Measurements from ENCODE around the gene CHRNA1. TPM values are rescaled to one million over a fixed set of nuclear protein-coding genes. Genes with fewer than 3 reads are reported as not detected.

Gene CHRNA1
- total RNA-seq, 4 donors from 2014 or later, result not detected

GRCh38 chr2:174745142-174745541 is 19.1 kb downstream of the CHRNA1 start:
- TF ChIP-seq EP300 (IDR thresholded peaks at IDR 0.05) (no peak), POLR2A (IDR thresholded peaks at IDR 0.05) (no peak), CTCF (IDR thresholded peaks at IDR 0.05) (no peak)
- no peaks in the 10 kb centered on the region for H3K36me3 ChIP-seq
- WGBS, 2 donors, result 87 to 92% methylated on average over 5 of the region's 5 CpGs
- H3K4me3 ChIP-seq, result no peak overlapping the region
- DNase-seq (ENCODE audit: low spot score in 2 of 2), result no peak
- H3K27me3 ChIP-seq, result no peaks in the 10 kb centered on the region
- no peaks in the 10 kb centered on the region for H3K9me3 ChIP-seq
- peaks cover 0 to 5% (median 0%) of the 10 kb centered on the region in 4 donors for H3K4me1 ChIP-seq
- H3K27ac ChIP-seq, result no peak overlapping the region

GRCh38 chr2:174744111-174744510 is 20.2 kb downstream of the CHRNA1 start:
- no peak for DNase-seq (ENCODE audit: low spot score in 2 of 2)
- WGBS, 2 donors, result 90 to 98% methylated on average over 2 of the region's 2 CpGs
- TF ChIP-seq EP300 (IDR thresholded peaks at IDR 0.05) (no peak), POLR2A (IDR thresholded peaks at IDR 0.05) (no peak), CTCF (IDR thresholded peaks at IDR 0.05) (no peak)
- Histone ChIP-seq H3K27me3 (no peaks in the 10 kb centered on the region), H3K4me3 (no peak overlapping the region), H3K27ac (no peak overlapping the region), H3K4me1 (peaks cover 0 to 4% (median 0%) of the 10 kb centered on the region in 4 donors), H3K36me3 (no peaks in the 10 kb centered on the region), H3K9me3 (no peaks in the 10 kb centered on the region)

GRCh38 chr2:174740721-174741120 is 23.6 kb downstream of the CHRNA1 start:
- no peaks in the 10 kb centered on the region for H3K27me3 ChIP-seq
- no peaks in the 10 kb centered on the region for H3K36me3 ChIP-seq
- no peak overlapping the region for H3K4me3 ChIP-seq
- H3K4me1 ChIP-seq, result no peaks in the 10 kb centered on the region
- WGBS, 2 donors, result 94 to 96% methylated on average over 3 of the region's 3 CpGs
- TF ChIP-seq CTCF (IDR thresholded peaks at IDR 0.05) (no peak), POLR2A (IDR thresholded peaks at IDR 0.05) (no peak), EP300 (IDR thresholded peaks at IDR 0.05) (no peak)
- H3K9me3 ChIP-seq, result no peaks in the 10 kb centered on the region
- no peak overlapping the region for H3K27ac ChIP-seq
- DNase-seq (ENCODE audit: low spot score in 2 of 2), result no peak

GRCh38 chr2:174738841-174739240 is 25.4 kb downstream of the CHRNA1 start:
- Histone ChIP-seq H3K27me3 (no peaks in the 10 kb centered on the region), H3K36me3 (no peaks in the 10 kb centered on the region), H3K27ac (no peak overlapping the region), H3K4me1 (no peaks in the 10 kb centered on the region), H3K9me3 (no peaks in the 10 kb centered on the region), H3K4me3 (no peak overlapping the region)
- TF ChIP-seq EP300 (IDR thresholded peaks at IDR 0.05), result no peak
- no peak for TF ChIP-seq CTCF (IDR thresholded peaks at IDR 0.05)
- no peak for TF ChIP-seq POLR2A (IDR thresholded peaks at IDR 0.05)
- 71 to 72% methylated on average over 4 of the region's 4 CpGs for WGBS, 2 donors
- no peak for DNase-seq (ENCODE audit: low spot score in 2 of 2)

GRCh38 chr2:174731546-174731945 is 32.7 kb downstream of the CHRNA1 start:
- Histone ChIP-seq H3K4me1 (peaks cover 0 to 13% (median 3%) of the 10 kb centered on the region in 4 donors), H3K9me3 (no peaks in the 10 kb centered on the region), H3K27me3 (peaks cover 0 to 35% of the 10 kb centered on the region in 2 donors), H3K36me3 (no peaks in the 10 kb centered on the region), H3K4me3 (no peak overlapping the region), H3K27ac (no peak overlapping the region)
- TF ChIP-seq EP300 (IDR thresholded peaks at IDR 0.05), result no peak
- TF ChIP-seq CTCF (IDR thresholded peaks at IDR 0.05), result no peak
- TF ChIP-seq POLR2A (IDR thresholded peaks at IDR 0.05), result no peak
- no peak for DNase-seq (ENCODE audit: low spot score in 2 of 2)
- 80 to 85% methylated on average over 7 of the region's 7 CpGs for WGBS, 2 donors
